Measurements from ENCODE around the gene TC2N. TPM values are rescaled to one million over a fixed set of nuclear protein-coding genes. Genes with fewer than 3 reads are reported as not detected.

TC2N gene
- total RNA-seq, 1 donor = 1.3 TPM

DNA sequence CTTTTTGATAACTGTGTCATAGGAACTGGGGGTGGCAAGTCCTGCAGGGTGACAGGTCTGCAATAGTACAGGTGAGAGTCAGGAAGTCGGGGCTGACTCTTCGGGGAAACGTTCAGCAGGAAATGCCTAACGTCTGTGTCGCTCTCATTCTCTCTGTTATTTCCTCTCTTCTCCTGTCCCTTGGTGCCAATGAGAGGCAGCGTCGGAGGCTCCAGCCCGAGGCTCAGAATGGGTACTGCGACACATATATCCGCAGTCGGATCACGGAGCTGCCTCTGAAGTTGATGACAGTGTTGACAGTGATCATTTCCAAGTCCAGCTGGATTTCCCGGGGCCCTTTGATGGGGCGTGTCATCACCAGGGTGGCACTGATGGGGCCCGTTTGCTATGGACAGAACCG lies 2.7 kb upstream of the TC2N start:
- no peak for DNase-seq (ENCODE audit: low read depth)
- H3K4me3 ChIP-seq (ENCODE audit: low read depth, low read length) = no peak overlapping the region
- TF ChIP-seq, protein P1, sequence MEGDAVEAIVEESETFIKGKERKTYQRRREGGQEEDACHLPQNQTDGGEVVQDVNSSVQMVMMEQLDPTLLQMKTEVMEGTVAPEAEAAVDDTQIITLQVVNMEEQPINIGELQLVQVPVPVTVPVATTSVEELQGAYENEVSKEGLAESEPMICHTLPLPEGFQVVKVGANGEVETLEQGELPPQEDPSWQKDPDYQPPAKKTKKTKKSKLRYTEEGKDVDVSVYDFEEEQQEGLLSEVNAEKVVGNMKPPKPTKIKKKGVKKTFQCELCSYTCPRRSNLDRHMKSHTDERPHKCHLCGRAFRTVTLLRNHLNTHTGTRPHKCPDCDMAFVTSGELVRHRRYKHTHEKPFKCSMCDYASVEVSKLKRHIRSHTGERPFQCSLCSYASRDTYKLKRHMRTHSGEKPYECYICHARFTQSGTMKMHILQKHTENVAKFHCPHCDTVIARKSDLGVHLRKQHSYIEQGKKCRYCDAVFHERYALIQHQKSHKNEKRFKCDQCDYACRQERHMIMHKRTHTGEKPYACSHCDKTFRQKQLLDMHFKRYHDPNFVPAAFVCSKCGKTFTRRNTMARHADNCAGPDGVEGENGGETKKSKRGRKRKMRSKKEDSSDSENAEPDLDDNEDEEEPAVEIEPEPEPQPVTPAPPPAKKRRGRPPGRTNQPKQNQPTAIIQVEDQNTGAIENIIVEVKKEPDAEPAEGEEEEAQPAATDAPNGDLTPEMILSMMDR (IDR thresholded peaks at IDR 0.05; ENCODE audit: insufficient read depth, low read depth, low read length) = no peak

DNA sequence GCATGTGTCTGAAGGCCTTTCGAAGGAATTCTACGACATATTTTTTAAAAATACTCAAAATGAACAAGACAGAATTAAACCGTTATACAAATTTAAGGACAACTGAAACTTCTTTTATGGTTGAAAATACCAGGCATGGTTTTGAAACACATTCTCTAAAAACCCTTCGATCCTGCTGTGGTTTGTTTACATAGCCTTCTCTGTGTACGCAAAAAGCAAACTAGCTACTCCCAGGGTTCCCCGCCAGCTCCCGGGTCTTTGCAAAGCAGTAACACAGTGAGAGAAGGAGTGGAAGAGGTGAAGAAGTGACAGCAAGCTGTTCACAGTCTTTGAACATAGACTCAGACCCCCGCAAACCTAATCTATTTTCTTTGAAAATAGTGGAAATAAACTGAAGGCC lies 2.2 kb upstream of the TC2N start:
- no peak for DNase-seq (ENCODE audit: low read depth)
- no peak overlapping the region for H3K4me3 ChIP-seq (ENCODE audit: low read depth, low read length)
- TF ChIP-seq, protein P1 (IDR thresholded peaks at IDR 0.05; ENCODE audit: insufficient read depth, low read depth, low read length) = no peak

DNA sequence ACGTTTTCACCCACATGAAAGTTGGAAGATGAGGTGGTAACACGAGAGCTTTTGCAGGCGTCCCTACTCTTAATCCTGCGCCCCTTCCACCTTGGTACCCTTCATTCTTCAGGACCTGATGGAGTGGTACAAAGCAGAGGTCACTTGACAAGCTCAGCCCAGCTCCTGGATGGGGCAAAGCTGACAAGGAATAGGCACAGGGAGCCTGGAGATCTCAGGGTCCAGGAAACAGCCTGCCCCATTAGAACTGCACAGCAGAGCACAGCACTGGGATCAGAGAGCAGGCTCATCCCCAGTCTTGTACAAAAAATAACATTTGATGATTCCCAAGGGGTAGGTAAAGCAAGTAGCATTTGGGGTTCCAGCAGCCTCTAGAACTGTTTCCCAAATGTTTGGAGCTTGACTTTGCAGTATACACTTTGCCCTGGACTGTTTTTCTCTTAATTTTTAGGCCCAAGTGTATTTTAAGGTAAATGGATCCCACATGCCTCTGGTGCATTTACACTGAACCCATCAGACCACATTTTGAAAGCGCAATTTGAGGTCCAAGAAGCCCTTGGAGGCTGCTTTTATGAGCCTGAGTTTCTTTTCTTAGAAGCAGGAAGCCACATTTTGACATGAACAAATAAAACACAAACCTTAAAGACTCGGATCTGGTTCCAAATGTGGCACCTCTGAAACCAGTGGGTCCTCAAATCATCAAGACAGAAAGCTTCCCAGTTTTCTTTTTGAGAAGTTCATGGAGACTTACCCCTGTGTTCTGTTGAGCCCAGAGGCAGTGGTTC lies 633 bp downstream of the TC2N start:
- no peak for DNase-seq (ENCODE audit: low read depth)
- H3K4me3 ChIP-seq (ENCODE audit: low read depth, low read length) = no peak overlapping the region
- TF ChIP-seq, protein P1 (IDR thresholded peaks at IDR 0.05; ENCODE audit: insufficient read depth, low read depth, low read length) = no peak

DNA sequence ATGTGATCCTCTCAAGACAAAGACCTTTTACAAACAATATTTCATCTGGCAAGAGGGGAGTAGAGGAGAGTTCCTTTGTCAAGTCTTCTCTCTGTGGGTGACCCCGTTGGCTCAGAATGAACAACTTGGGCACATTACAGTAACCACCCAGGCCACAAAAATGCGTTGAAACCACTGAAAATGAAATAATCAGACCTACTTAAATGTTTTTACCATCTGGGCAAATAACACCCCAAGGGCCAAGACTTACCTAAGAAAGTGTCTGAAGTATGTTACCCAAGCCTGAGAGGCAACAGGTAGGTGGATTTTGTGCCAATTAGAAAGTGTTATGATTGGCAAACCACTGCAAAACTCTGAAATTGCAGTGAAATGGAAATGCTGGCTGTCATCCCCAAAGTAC lies 1.3 kb downstream of the TC2N start:
- DNase-seq (ENCODE audit: low read depth) = no peak
- TF ChIP-seq, protein P1 (IDR thresholded peaks at IDR 0.05; ENCODE audit: insufficient read depth, low read depth, low read length) = no peak
- H3K4me3 ChIP-seq (ENCODE audit: low read depth, low read length) = no peak overlapping the region

DNA sequence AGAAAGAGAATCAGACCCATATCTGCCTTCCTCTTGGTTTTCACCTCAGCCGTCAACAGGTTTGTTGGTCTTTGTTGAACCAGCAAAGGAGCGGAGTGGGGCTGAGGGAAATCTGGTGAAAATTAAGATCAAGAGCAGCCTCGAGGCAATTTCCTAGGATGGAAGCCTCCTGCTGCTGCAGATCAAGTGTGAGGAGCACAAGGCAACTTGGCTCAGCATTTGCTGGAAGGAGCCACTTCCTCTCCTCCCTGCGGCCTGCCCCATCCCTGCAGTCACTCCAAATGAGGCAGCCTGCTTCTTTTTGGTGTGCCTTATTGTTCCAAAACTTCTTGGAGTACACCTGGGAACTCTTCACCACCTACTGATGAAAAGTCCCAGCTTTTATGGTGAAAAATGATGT lies 4.9 kb downstream of the TC2N start:
- no peak overlapping the region for H3K4me3 ChIP-seq (ENCODE audit: low read depth, low read length)
- TF ChIP-seq, protein P1 (IDR thresholded peaks at IDR 0.05; ENCODE audit: insufficient read depth, low read depth, low read length) = no peak
- no peak for DNase-seq (ENCODE audit: low read depth)

DNA sequence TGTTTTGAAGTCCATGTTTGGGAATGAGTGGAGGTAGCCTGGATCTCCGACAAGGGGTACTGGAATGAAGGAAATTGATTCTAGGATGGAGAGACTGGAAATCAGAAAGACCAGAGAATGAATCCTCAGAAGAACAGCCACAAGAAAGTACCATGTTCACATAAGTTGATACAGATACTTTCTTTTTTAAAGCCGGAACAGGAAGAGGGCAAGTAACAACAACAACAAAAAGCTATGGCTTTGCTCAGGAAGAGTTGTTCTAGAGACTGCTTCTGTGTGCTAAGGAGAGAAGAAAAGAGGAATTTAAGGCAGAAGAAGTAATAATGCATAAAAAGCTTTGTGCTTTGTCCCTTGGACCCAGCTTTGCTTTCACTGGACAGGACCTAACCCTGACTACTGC lies 6.2 kb downstream of the TC2N start:
- DNase-seq (ENCODE audit: low read depth) = no peak
- no peak overlapping the region for H3K4me3 ChIP-seq (ENCODE audit: low read depth, low read length)
- TF ChIP-seq, protein P1 (IDR thresholded peaks at IDR 0.05; ENCODE audit: insufficient read depth, low read depth, low read length) = no peak

DNA sequence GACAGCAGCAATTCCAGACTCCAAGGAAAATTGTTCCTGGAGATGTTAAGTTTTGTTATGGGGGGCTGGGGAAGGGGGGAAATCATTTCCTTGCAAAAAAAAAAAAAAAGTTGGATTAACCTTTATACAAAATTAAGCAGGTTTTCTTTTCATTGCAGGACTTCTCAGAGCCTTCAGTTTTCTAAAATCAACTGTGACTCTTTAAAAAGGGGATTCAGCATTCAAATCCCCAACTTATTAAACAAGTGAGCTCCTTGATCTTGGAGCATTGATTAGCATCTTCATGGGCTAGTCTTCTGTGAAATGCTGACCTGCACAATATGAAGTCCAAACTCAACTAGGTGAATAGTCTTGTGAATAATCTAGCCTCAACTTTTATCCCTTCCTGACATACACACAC lies 7.1 kb downstream of the TC2N start:
- DNase-seq (ENCODE audit: low read depth) = no peak
- TF ChIP-seq, protein P1 (IDR thresholded peaks at IDR 0.05; ENCODE audit: insufficient read depth, low read depth, low read length) = no peak
- no peak overlapping the region for H3K4me3 ChIP-seq (ENCODE audit: low read depth, low read length)

All from fibroblast of villous mesenchyme (primary cell).